ENCODE measurements around the gene LENG9. TPM values are rescaled to one million over a fixed set of nuclear protein-coding genes. Genes with fewer than 3 reads are reported as not detected.

The LENG9 gene
- total RNA-seq, 1 donor from 2014 or later, result 3.7 TPM

- Mint-ChIP-seq H3K4me3 (ENCODE audit: unreplicated experiment) (peak overlapping the region; percentile 66), H3K27me3 (ENCODE audit: low read depth, unreplicated experiment) (no peaks in the 10 kb centered on the region), H3K4me1 (ENCODE audit: low read depth, unreplicated experiment) (peaks cover 8% of the 10 kb centered on the region), H3K9me3 (ENCODE audit: unreplicated experiment) (no peaks in the 10 kb centered on the region), H3K36me3 (ENCODE audit: low read depth, unreplicated experiment) (peaks cover 21% of the 10 kb centered on the region), H3K27ac (ENCODE audit: unreplicated experiment) (no peak overlapping the region)
- Histone ChIP-seq H3K4me1 (ENCODE audit: insufficient read depth, low read length) (peaks cover 21% of the 10 kb centered on the region), H2AFZ (ENCODE audit: low read depth, low read length) (no peak overlapping the region), H3K4me3 (ENCODE audit: insufficient read depth, low read depth, low read length) (no peak overlapping the region), H4K20me1 (ENCODE audit: insufficient read depth, low read length) (peaks cover 73% of the 10 kb centered on the region), H3K36me3 (ENCODE audit: insufficient read depth, low read length) (peaks cover 22% of the 10 kb centered on the region), H3K9ac (ENCODE audit: low read length) (no peak overlapping the region), H3K27me3 (ENCODE audit: insufficient read depth, low read length) (no peaks in the 10 kb centered on the region), H3K9me3 (ENCODE audit: insufficient read depth, low read depth, low read length) (no peaks in the 10 kb centered on the region), H3K27ac (ENCODE audit: low read depth, low read length) (no peak overlapping the region), H3K4me2 (ENCODE audit: low read length) (no peak overlapping the region), H3K79me2 (ENCODE audit: insufficient read depth, low read length) (peaks cover 69% of the 10 kb centered on the region)
- FAIRE-seq, result no peak
- TF ChIP-seq EZH2 (IDR thresholded peaks at IDR 0.05; ENCODE audit: insufficient read depth, low read length), result no peak
- TF ChIP-seq CTCF (IDR thresholded peaks at IDR 0.05; ENCODE audit: insufficient read depth, low read depth, low read length), result no peak
- DNase-seq (ENCODE audit: low read depth), result no peak
These were observed 4.0 kb downstream of the LENG9 start for GRCh38 chr19:54459282-54460229.

- Histone ChIP-seq H2AFZ (ENCODE audit: low read depth, low read length) (no peak overlapping the region), H4K20me1 (ENCODE audit: insufficient read depth, low read length) (peaks cover 81% of the 10 kb centered on the region), H3K9me3 (ENCODE audit: insufficient read depth, low read depth, low read length) (no peaks in the 10 kb centered on the region), H3K79me2 (ENCODE audit: insufficient read depth, low read length) (peaks cover 77% of the 10 kb centered on the region), H3K27ac (ENCODE audit: low read depth, low read length) (no peak overlapping the region), H3K4me3 (ENCODE audit: insufficient read depth, low read depth, low read length) (no peak overlapping the region), H3K4me2 (ENCODE audit: low read length) (no peak overlapping the region), H3K9ac (ENCODE audit: low read length) (no peak overlapping the region), H3K4me1 (ENCODE audit: insufficient read depth, low read length) (peaks cover 13% of the 10 kb centered on the region), H3K36me3 (ENCODE audit: insufficient read depth, low read length) (peaks cover 22% of the 10 kb centered on the region), H3K27me3 (ENCODE audit: insufficient read depth, low read length) (no peaks in the 10 kb centered on the region)
- no peak for DNase-seq (ENCODE audit: low read depth)
- Mint-ChIP-seq H3K4me1 (ENCODE audit: low read depth, unreplicated experiment) (peaks cover 5% of the 10 kb centered on the region), H3K9me3 (ENCODE audit: unreplicated experiment) (no peaks in the 10 kb centered on the region), H3K4me3 (ENCODE audit: unreplicated experiment) (peak overlapping the region; percentile 66), H3K36me3 (ENCODE audit: low read depth, unreplicated experiment) (peaks cover 23% of the 10 kb centered on the region), H3K27ac (ENCODE audit: unreplicated experiment) (peak overlapping the region; percentile 41), H3K27me3 (ENCODE audit: low read depth, unreplicated experiment) (no peaks in the 10 kb centered on the region)
- TF ChIP-seq EZH2 (IDR thresholded peaks at IDR 0.05; ENCODE audit: insufficient read depth, low read length) (no peak), CTCF (IDR thresholded peaks at IDR 0.05; ENCODE audit: insufficient read depth, low read depth, low read length) (no peak)
- FAIRE-seq, result no peak
These were observed 4.8 kb downstream of the LENG9 start for GRCh38 chr19:54458648-54459281.
